K562 (cell line): Measurements from ENCODE around the gene ZNHIT1. TPM values are rescaled to one million over a fixed set of nuclear protein-coding genes. Genes with fewer than 3 reads are reported as not detected.

Source experiments
- BACH1 ChIP-seq: fragments of 200-800 bp; sonication (Bioruptor generic); IDR thresholded peaks from 2 replicates; pipeline ENCODE4 v1.6.1; 2016; ENCODE audit warnings: missing genetic modification characterization, missing compliant biosample characterization
- CBFA2T3 ChIP-seq: fragments of 450-650 bp; IDR thresholded peaks from 2 replicates; pipeline ENCODE4 v1.6.1; 2017
- CBX1 ChIP-seq: sonication (generic); IDR thresholded peaks from 2 replicates; pipeline ENCODE4 v1.6.1; 2016; ENCODE audit warnings: antibody characterized with exemption, low read depth, mild to moderate bottlenecking
- ETV1 ChIP-seq: fragments of 450-650 bp; conservative IDR thresholded peaks from 2 replicates; pipeline ENCODE4 v1.6.1; 2016; ENCODE audit warnings: missing genetic modification characterization, control low read depth, low read depth, missing compliant biosample characterization
- GATA2 ChIP-seq: sonication (generic); formaldehyde crosslinking; IDR thresholded peaks from 2 replicates; pipeline ENCODE4 v1.4.0; 2020; ENCODE audit warnings: mild to moderate bottlenecking, missing genetic modification reagents
- HDAC3 ChIP-seq: fragments of 450-650 bp; IDR thresholded peaks from 2 replicates; pipeline ENCODE4 v1.6.1; 2018; ENCODE audit warnings: borderline replicate concordance, mild to moderate bottlenecking, moderate library complexity; ENCODE audit not compliant: partially characterized antibody
- KAT7 ChIP-seq: sonication (generic); formaldehyde crosslinking; IDR thresholded peaks from 2 replicates; pipeline ENCODE4 v1.8.0; 2022; ENCODE audit warnings: missing genetic modification reagents, mild to moderate bottlenecking, borderline replicate concordance
- MYC ChIP-seq, 2 experiments: fragments of 250-450 bp in 1 of 2; sonication (Bioruptor Pico) in 1 of 2; IDR thresholded peaks; 2 replicates each; pipeline versions ENCODE4 v1.5.1 to v1.6.1; 2012 to 2021; ENCODE audit warnings: low read depth in 2 of 2, borderline replicate concordance in 1 of 2, improper control_type of control experiment in 1 of 2, low read length in 1 of 2, mild to moderate bottlenecking in 1 of 2, moderate library complexity in 1 of 2
- NFATC3 ChIP-seq: fragments of 450-650 bp; IDR thresholded peaks from 2 replicates; pipeline ENCODE4 v1.6.1; 2017; ENCODE audit warnings: mild to moderate bottlenecking
- NFXL1 ChIP-seq: fragments of 450-650 bp; formaldehyde crosslinking; IDR thresholded peaks from 2 replicates; pipeline ENCODE4 v1.4.0; 2021; ENCODE audit warnings: mild to moderate bottlenecking
- SIN3B ChIP-seq: fragments of 450-650 bp; IDR thresholded peaks from 2 replicates; pipeline ENCODE4 v1.6.1; 2017; ENCODE audit warnings: low read depth, mild to moderate bottlenecking, moderate library complexity
- TRIM28 ChIP-seq: fragments of 450-650 bp; IDR thresholded peaks from 2 replicates; pipeline ENCODE4 v1.6.1; 2017
- ZFP1 ChIP-seq: fragments of 450-650 bp; formaldehyde crosslinking; IDR thresholded peaks from 2 replicates; pipeline ENCODE4 v1.4.0; 2020; ENCODE audit warnings: mild to moderate bottlenecking, mixed read lengths
- ZNF444 ChIP-seq: fragments of 250-450 bp; sonication (Bioruptor Pico); IDR thresholded peaks from 2 replicates; pipeline ENCODE4 v1.4.0; 2020; ENCODE audit warnings: mild to moderate bottlenecking, moderate library complexity
- ZNF586 ChIP-seq: fragments of 450-650 bp; formaldehyde crosslinking; conservative IDR thresholded peaks from 2 replicates; pipeline ENCODE4 v1.4.0; 2020; ENCODE audit warnings: mild to moderate bottlenecking, moderate library complexity
- polyA plus RNA-seq, 8 experiments: library from polyadenylated mRNA; depleted of rRNA in 4 of 8; stranded (reverse) in 5 of 8; unstranded in 3 of 8; fragments of >200 nt; fragmentation: Nextera tagmentation in 2 of 8; fragmentation: Illumina TruSeq in 1 of 8; extraction: Ambion mirVana in 2 of 8; extraction: Trizol in 1 of 8; gene quantifications; 2 replicates each; pipeline versions ENCODE4 v1.2.1 to v1.2.3, GENCODE V29; 2011 to 2014; ENCODE audit warnings: inconsistent platforms in 1 of 8, missing spikeins in 1 of 8
- total RNA-seq, 7 experiments: library from RNA; depleted of rRNA in 6 of 7; stranded (reverse); fragments of >200 nt in 6 of 7; fragmentation: Illumina TruSeq in 2 of 7; extraction: Trizol in 2 of 7; gene quantifications; 2 replicates each; pipeline versions ENCODE4 v1.2.1 to v1.2.3, GENCODE V29; 2011 to 2021; ENCODE audit warnings: low replicate concordance in 1 of 7
- TF ChIP-seq, protein P1 (sequence below): fragments of 450-650 bp; IDR thresholded peaks from 2 replicates; pipeline ENCODE4 v1.6.1; 2014; ENCODE audit warnings: low read depth, mild to moderate bottlenecking, moderate library complexity, borderline replicate concordance
- TF ChIP-seq, protein P2 (sequence below), 2 experiments: IDR thresholded peaks; 2 replicates each; pipeline ENCODE4 v1.6.1; 2011; ENCODE audit warnings: borderline replicate concordance in 1 of 2, control low read depth in 1 of 2, low read depth in 1 of 2, low read length in 1 of 2, mild to moderate bottlenecking in 1 of 2, mixed read lengths in 1 of 2, moderate library complexity in 1 of 2; ENCODE audit not compliant: insufficient read depth in 1 of 2, insufficient read length in 1 of 2, poor library complexity in 1 of 2, severe bottlenecking in 1 of 2; ENCODE audit errors: extremely low read depth in 1 of 2
- TF ChIP-seq, protein P3 (sequence below): sonication (generic); formaldehyde crosslinking; IDR thresholded peaks from 2 replicates; pipeline ENCODE4 v1.5.0; 2020; ENCODE audit warnings: missing genetic modification reagents
- TF ChIP-seq, protein P4 (sequence below): fragments of 250-450 bp; sonication (Bioruptor Pico); IDR thresholded peaks from 2 replicates; pipeline ENCODE4 v1.4.0; 2020; ENCODE audit warnings: mild to moderate bottlenecking
- TF ChIP-seq, protein P5 (sequence below): fragments of 250-450 bp; sonication (Bioruptor Pico); IDR thresholded peaks from 2 replicates; pipeline ENCODE4 v1.6.1; 2021; ENCODE audit warnings: mild to moderate bottlenecking
- TF ChIP-seq, protein P6 (sequence below): sonication (generic); formaldehyde crosslinking; IDR thresholded peaks from 2 replicates; pipeline ENCODE4 v1.8.0; 2022; ENCODE audit warnings: mild to moderate bottlenecking, missing genetic modification reagents

Gene ZNHIT1
- total and polyA plus RNA-seq, 9 of the 15 experiments (the other 6 are each of a cell fraction or from before 2014, with no cell fraction given) = 6.4 to 162 (median 70.1) TPM

DNA sequence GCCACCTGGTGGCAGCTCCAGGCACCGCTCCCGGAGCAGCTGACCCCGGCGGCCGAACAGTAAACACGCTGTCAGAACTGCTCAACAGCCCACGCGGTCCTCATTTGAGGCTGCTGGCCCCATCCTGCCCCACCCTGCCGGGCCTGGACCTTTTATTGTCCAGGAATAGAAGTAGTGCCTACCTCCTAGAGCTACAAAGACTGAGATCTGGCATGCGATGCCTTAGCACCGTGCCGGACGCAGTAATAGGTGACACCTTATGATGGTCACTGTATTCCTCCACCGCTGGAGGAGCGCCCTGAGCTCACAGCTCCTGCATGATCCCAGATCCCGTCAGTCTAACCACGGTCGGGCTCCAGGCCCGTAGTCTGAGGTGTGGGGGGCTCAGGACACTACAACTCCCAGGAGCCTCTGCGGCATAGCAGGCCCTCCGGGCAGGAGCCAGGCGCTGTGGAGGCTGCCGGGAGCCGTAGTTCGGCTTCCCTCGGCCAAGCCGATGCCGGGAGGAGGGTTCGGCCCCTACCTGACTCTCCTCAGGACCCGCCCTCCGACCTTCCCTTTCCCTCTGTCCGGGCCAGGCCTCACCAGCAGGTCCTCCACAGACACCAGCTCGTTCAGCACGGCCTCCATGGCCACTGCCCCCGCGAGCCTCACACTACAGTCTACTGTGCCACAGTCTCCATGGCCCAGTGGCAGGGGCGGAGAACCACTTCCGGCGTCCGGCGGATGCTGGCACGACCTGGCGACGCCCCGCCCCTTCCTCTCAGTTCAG is 26.6 kb downstream of the ZNHIT1 start, which contains the start of gene FIS1 (continued):
- TF ChIP-seq, protein P1, sequence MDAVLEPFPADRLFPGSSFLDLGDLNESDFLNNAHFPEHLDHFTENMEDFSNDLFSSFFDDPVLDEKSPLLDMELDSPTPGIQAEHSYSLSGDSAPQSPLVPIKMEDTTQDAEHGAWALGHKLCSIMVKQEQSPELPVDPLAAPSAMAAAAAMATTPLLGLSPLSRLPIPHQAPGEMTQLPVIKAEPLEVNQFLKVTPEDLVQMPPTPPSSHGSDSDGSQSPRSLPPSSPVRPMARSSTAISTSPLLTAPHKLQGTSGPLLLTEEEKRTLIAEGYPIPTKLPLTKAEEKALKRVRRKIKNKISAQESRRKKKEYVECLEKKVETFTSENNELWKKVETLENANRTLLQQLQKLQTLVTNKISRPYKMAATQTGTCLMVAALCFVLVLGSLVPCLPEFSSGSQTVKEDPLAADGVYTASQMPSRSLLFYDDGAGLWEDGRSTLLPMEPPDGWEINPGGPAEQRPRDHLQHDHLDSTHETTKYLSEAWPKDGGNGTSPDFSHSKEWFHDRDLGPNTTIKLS = peak; percentile 95
- no peak for TF ChIP-seq ZFP1
- TF ChIP-seq KAT7 (CRISPR knock-in tag) = no peak; the same call in 1 of the 2 replicates
- TF ChIP-seq, protein P2, sequence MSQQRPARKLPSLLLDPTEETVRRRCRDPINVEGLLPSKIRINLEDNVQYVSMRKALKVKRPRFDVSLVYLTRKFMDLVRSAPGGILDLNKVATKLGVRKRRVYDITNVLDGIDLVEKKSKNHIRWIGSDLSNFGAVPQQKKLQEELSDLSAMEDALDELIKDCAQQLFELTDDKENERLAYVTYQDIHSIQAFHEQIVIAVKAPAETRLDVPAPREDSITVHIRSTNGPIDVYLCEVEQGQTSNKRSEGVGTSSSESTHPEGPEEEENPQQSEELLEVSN (IDR thresholded peaks at IDR 0.05; ENCODE audit: borderline replicate concordance in 1 of 2, extremely low read depth in 1 of 2, insufficient read depth in 1 of 2, insufficient read length in 1 of 2, low read depth in 1 of 2, low read length in 1 of 2, poor library complexity in 1 of 2, severe bottlenecking in 1 of 2) = peak; percentile 72 to 79
- TF ChIP-seq, protein P3, sequence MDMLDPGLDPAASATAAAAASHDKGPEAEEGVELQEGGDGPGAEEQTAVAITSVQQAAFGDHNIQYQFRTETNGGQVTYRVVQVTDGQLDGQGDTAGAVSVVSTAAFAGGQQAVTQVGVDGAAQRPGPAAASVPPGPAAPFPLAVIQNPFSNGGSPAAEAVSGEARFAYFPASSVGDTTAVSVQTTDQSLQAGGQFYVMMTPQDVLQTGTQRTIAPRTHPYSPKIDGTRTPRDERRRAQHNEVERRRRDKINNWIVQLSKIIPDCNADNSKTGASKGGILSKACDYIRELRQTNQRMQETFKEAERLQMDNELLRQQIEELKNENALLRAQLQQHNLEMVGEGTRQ (CRISPR knock-in tag) = peak; percentile 68
- TF ChIP-seq TRIM28 = peak; percentile 20; the same call in 1 of the 2 replicates
- no peak for TF ChIP-seq BACH1 (tag)
- TF ChIP-seq CBFA2T3 = no peak
- TF ChIP-seq, protein P4, sequence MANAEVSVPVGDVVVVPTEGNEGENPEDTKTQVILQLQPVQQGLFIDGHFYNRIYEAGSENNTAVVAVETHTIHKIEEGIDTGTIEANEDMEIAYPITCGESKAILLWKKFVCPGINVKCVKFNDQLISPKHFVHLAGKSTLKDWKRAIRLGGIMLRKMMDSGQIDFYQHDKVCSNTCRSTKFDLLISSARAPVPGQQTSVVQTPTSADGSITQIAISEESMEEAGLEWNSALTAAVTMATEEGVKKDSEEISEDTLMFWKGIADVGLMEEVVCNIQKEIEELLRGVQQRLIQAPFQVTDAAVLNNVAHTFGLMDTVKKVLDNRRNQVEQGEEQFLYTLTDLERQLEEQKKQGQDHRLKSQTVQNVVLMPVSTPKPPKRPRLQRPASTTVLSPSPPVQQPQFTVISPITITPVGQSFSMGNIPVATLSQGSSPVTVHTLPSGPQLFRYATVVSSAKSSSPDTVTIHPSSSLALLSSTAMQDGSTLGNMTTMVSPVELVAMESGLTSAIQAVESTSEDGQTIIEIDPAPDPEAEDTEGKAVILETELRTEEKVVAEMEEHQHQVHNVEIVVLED (CRISPR knock-in tag) = no peak
- peak; percentile 84 for TF ChIP-seq SIN3B
- TF ChIP-seq ZNF586 = no peak
- TF ChIP-seq GATA2 (CRISPR knock-in tag) = 0 out of 2 replicates have a peak, but pooled peaks have one; percentile 5
- TF ChIP-seq, protein P5, sequence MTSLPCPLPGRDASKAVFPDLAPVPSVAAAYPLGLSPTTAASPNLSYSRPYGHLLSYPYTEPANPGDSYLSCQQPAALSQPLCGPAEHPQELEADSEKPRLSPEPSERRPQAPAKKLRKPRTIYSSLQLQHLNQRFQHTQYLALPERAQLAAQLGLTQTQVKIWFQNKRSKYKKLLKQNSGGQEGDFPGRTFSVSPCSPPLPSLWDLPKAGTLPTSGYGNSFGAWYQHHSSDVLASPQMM (CRISPR knock-in tag) = no peak
- TF ChIP-seq MYC (IDR thresholded peaks at IDR 0.05; ENCODE audit: low read depth, low read length) = peak; percentile 90
- peak; percentile 8; the same call in 1 of the 2 replicates for TF ChIP-seq MYC (CRISPR knock-in tag; IDR thresholded peaks at IDR 0.05; ENCODE audit: borderline replicate concordance, low read depth)
- TF ChIP-seq ZNF444 (CRISPR knock-in tag) = no peak
- no peak for TF ChIP-seq NFATC3
- TF ChIP-seq, protein P6, sequence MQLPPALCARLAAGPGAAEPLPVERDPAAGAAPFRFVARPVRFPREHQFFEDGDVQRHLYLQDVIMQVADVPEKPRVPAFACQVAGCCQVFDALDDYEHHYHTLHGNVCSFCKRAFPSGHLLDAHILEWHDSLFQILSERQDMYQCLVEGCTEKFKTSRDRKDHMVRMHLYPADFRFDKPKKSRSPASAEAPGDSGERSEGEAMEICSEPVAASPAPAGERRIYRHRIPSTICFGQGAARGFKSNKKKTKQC (CRISPR knock-in tag) = peak; percentile 50; the same call in 1 of the 2 replicates
- no peak for TF ChIP-seq HDAC3
- no peak for TF ChIP-seq CBX1
- peak; percentile 90 for TF ChIP-seq ETV1 (tag)
- TF ChIP-seq NFXL1 (CRISPR knock-in tag) = no peak
